WTC11 (cell line): Measurements from ENCODE around the gene DNLZ. TPM values are rescaled to one million over a fixed set of nuclear protein-coding genes. Genes with fewer than 3 reads are reported as not detected.

Experiments
- ATAC-seq: fragments of 200-7000 bp; cut with Tn5 transposase; 2 replicates; pipeline ENCODE4 v1.10.0; 2021; ENCODE audit warnings: mild to moderate bottlenecking, moderate library complexity
- CTCF ChIA-PET: fragments of 300-600 bp; sonication (Branson Sonifier 250); formaldehyde crosslinking; loops from one replicate; lab custom pipeline; 2021; ENCODE audit warnings: antibody characterized with exemption; lab: Charles Lee
- POLR2A ChIA-PET: fragments of 350-600 bp; sonication (Branson Sonifier 250); formaldehyde crosslinking; loops from one replicate; lab custom pipeline; 2021; ENCODE audit warnings: antibody characterized with exemption; lab: Charles Lee
- DNase-seq: peaks from one replicate; pipeline ENCODE4 v3.0.0; 2021; ENCODE audit warnings: low spot score
- H3K27ac Mint-ChIP-seq: 2 replicates; pipeline ENCODE4 v1.8.0; 2021; ENCODE audit warnings: mixed read lengths
- H3K27me3 Mint-ChIP-seq: 2 replicates; pipeline ENCODE4 v1.8.0; 2021; ENCODE audit warnings: low read depth, mild to moderate bottlenecking, moderate library complexity, mixed read lengths
- H3K36me3 Mint-ChIP-seq: 2 replicates; pipeline ENCODE4 v1.8.0; 2021; ENCODE audit warnings: mixed read lengths
- H3K4me1 Mint-ChIP-seq: 2 replicates; pipeline ENCODE4 v1.8.0; 2022; ENCODE audit warnings: mixed read lengths
- H3K4me3 Mint-ChIP-seq: 2 replicates; pipeline ENCODE4 v1.8.0; 2021; ENCODE audit warnings: mild to moderate bottlenecking, moderate library complexity, mixed read lengths
- H3K9me3 Mint-ChIP-seq: 2 replicates; pipeline ENCODE4 v1.8.0; 2021; ENCODE audit warnings: mixed read lengths
- AFF4 ChIP-seq: sonication (generic); formaldehyde crosslinking; IDR thresholded peaks from 2 replicates; pipeline ENCODE4 v1.8.1; 2023; ENCODE audit warnings: mild to moderate bottlenecking, missing genetic modification reagents, borderline replicate concordance
- AR ChIP-seq: fragments of 250-450 bp; sonication (Bioruptor Pico); IDR thresholded peaks from 2 replicates; pipeline ENCODE4 v1.9.0; 2021; ENCODE audit warnings: mild to moderate bottlenecking
- ARID4B ChIP-seq: sonication (generic); formaldehyde crosslinking; IDR thresholded peaks from 2 replicates; pipeline ENCODE4 v1.8.0; 2023; ENCODE audit warnings: missing genetic modification reagents, mild to moderate bottlenecking, borderline replicate concordance
- ERG ChIP-seq: fragments of 250-450 bp; sonication (Bioruptor Pico); IDR thresholded peaks from 2 replicates; pipeline ENCODE4 v1.8.0; 2021; ENCODE audit warnings: mild to moderate bottlenecking
- FOXJ3 ChIP-seq: sonication (generic); formaldehyde crosslinking; IDR thresholded peaks from 2 replicates; pipeline ENCODE4 v1.9.0; 2021; ENCODE audit warnings: missing genetic modification reagents, mild to moderate bottlenecking, borderline replicate concordance
- FOXP1 ChIP-seq: sonication (generic); formaldehyde crosslinking; IDR thresholded peaks from 2 replicates; pipeline ENCODE4 v1.8.0; 2022; ENCODE audit warnings: missing genetic modification reagents, mild to moderate bottlenecking, moderate library complexity, borderline replicate concordance
- MXD4 ChIP-seq: fragments of 250-450 bp; sonication (Bioruptor Pico); IDR thresholded peaks from 2 replicates; pipeline ENCODE4 v1.8.0; 2021; ENCODE audit warnings: mild to moderate bottlenecking, moderate library complexity, borderline replicate concordance
- NFYB ChIP-seq: sonication (generic); formaldehyde crosslinking; conservative IDR thresholded peaks from 2 replicates; pipeline ENCODE4 v1.8.0; 2022; ENCODE audit warnings: low read depth, missing genetic modification reagents
- OVOL2 ChIP-seq: fragments of 250-450 bp; sonication (Bioruptor Pico); IDR thresholded peaks from 2 replicates; pipeline ENCODE4 v1.9.0; 2021; ENCODE audit warnings: mild to moderate bottlenecking, borderline replicate concordance
- RELA ChIP-seq: sonication (generic); formaldehyde crosslinking; IDR thresholded peaks from 2 replicates; pipeline ENCODE4 v1.8.1; 2022; ENCODE audit warnings: missing genetic modification reagents, mild to moderate bottlenecking, borderline replicate concordance
- RORB ChIP-seq: fragments of 250-450 bp; sonication (Bioruptor Pico); IDR thresholded peaks from 2 replicates; pipeline ENCODE4 v1.9.0; 2021; ENCODE audit warnings: mild to moderate bottlenecking
- SMAD3 ChIP-seq: sonication (generic); formaldehyde crosslinking; IDR thresholded peaks from 2 replicates; pipeline ENCODE4 v1.8.0; 2022; ENCODE audit warnings: missing genetic modification reagents, mild to moderate bottlenecking, borderline replicate concordance
- ZBTB21 ChIP-seq: sonication (generic); formaldehyde crosslinking; IDR thresholded peaks from 2 replicates; pipeline ENCODE4 v1.8.1; 2023; ENCODE audit warnings: mild to moderate bottlenecking, missing genetic modification reagents, borderline replicate concordance
- ZBTB43 ChIP-seq: sonication (generic); formaldehyde crosslinking; IDR thresholded peaks from 2 replicates; pipeline ENCODE4 v1.8.1; 2023; ENCODE audit warnings: mild to moderate bottlenecking, missing genetic modification reagents
- ZNF138 ChIP-seq: sonication (generic); formaldehyde crosslinking; conservative IDR thresholded peaks from 2 replicates; pipeline ENCODE4 v1.8.1; 2022; ENCODE audit warnings: mild to moderate bottlenecking, moderate library complexity, missing genetic modification reagents
- ZNF219 ChIP-seq: sonication (generic); formaldehyde crosslinking; IDR thresholded peaks from 2 replicates; pipeline ENCODE4 v1.8.0; 2023; ENCODE audit warnings: missing genetic modification reagents, mild to moderate bottlenecking, borderline replicate concordance
- ZNF396 ChIP-seq: fragments of 250-450 bp; sonication (Bioruptor Pico); IDR thresholded peaks from 2 replicates; pipeline ENCODE4 v1.8.0; 2021; ENCODE audit warnings: mild to moderate bottlenecking, moderate library complexity, borderline replicate concordance
- ZNF671 ChIP-seq: fragments of 250-450 bp; sonication (Bioruptor Pico); IDR thresholded peaks from 2 replicates; pipeline ENCODE4 v1.8.0; 2021; ENCODE audit warnings: mild to moderate bottlenecking
- total RNA-seq: library from RNA; stranded (reverse); gene quantifications from 3 replicates; pipeline ENCODE4 v1.2.3, GENCODE V29; 2021

The DNLZ gene
- total RNA-seq, 1 experiment from 2014 or later, result 17.2 TPM

- Mint-ChIP-seq H3K27me3 (no peaks in the 10 kb centered on the region), H3K27ac (no peak overlapping the region), H3K36me3 (no peaks in the 10 kb centered on the region), H3K4me1 (no peaks in the 10 kb centered on the region), H3K9me3 (no peaks in the 10 kb centered on the region), H3K4me3 (no peak overlapping the region)
- CTCF ChIA-PET, result interaction anchor here (2.6 kb wide), 1 partner anchor 11 kb away, joined by 14 read pairs; the partner anchor contains the start of gene DNLZ
- ATAC-seq (no peak), DNase-seq (no peak)
- POLR2A ChIA-PET, result no interaction called here
- TF ChIP-seq ERG (CRISPR knock-in tag) (no peak), MXD4 (CRISPR knock-in tag) (no peak), ZNF671 (CRISPR knock-in tag) (no peak), RORB (no peak), ZNF138 (CRISPR knock-in tag) (no peak), NFYB (CRISPR knock-in tag) (no peak), ARID4B (CRISPR knock-in tag) (no peak), AR (CRISPR knock-in tag) (no peak), RELA (no peak), FOXP1 (CRISPR knock-in tag) (no peak)
These were observed 11.6 kb upstream of the DNLZ start for GRCh38 chr9:136375096-136375495.

GRCh38 chr9:136374183-136374575 lies 10.6 kb upstream of the DNLZ start:
- Mint-ChIP-seq H3K27me3 (no peaks in the 10 kb centered on the region), H3K4me3 (no peak overlapping the region), H3K36me3 (no peaks in the 10 kb centered on the region), H3K27ac (peak overlapping the region; percentile 53; the same call in 1 of the 2 replicates), H3K9me3 (no peaks in the 10 kb centered on the region), H3K4me1 (no peaks in the 10 kb centered on the region)
- ATAC-seq, result no peak
- CTCF ChIA-PET, result interaction anchor here (1.8 to 2.6 kb wide), 2 partner anchors 10 to 28 kb away, joined by 7 to 14 read pairs; partner anchors contain the start of gene DNLZ
- POLR2A ChIA-PET, result no interaction called here
- DNase-seq, result no peak
- TF ChIP-seq SMAD3 (CRISPR knock-in tag) (no peak), ZNF219 (CRISPR knock-in tag) (no peak), OVOL2 (CRISPR knock-in tag) (no peak), ZNF396 (CRISPR knock-in tag) (no peak), FOXJ3 (no peak), ZBTB43 (CRISPR knock-in tag) (no peak), ZBTB21 (no peak), AFF4 (CRISPR knock-in tag) (no peak), ZNF671 (CRISPR knock-in tag) (no peak), ERG (CRISPR knock-in tag) (no peak)
